Thyroid gland (tissue), 4 donors: Measurements from ENCODE around the gene MAGI2.

Source experiments
- POLR2A ChIP-seq, 2 donors: fragments of 450-650 bp; IDR thresholded peaks; one replicate each; pipeline ENCODE4 v1.6.1; 2017; ENCODE audit warnings: antibody characterized with exemption in 2 of 2, mild to moderate bottlenecking in 2 of 2, moderate library complexity in 1 of 2
- TF ChIP-seq, protein P1 (sequence below), 6 experiments: fragments of 200-600 bp in 3 of 6; fragments of 450-650 bp in 3 of 6; sonication (generic) in 3 of 6; IDR thresholded peaks; one replicate each; pipeline ENCODE4 v1.5.1; 2016 to 2019; ENCODE audit warnings: antibody characterized with exemption in 6 of 6, mild to moderate bottlenecking in 2 of 6, inconsistent platforms in 1 of 6, moderate library complexity in 1 of 6

DNA sequence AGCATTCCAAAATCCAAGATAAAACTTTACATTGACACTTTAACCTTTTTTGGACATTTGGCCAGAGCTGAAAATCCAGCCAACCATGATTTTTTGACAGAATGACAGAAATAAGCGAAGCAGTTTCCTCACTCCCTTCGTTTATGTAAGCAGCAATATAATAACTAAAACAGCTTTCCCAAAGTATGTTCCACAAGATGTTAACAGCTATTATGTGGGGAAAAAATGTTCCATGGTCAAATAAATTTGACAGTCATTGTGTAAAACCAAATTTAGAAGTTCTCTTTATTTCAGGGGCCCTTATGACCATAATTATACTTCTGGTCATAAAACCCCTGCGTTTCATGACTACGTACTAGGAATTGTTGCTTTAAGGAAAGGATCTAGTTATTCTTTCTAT is 416.5 kb downstream of the MAGI2 start:
- TF ChIP-seq, protein P1, sequence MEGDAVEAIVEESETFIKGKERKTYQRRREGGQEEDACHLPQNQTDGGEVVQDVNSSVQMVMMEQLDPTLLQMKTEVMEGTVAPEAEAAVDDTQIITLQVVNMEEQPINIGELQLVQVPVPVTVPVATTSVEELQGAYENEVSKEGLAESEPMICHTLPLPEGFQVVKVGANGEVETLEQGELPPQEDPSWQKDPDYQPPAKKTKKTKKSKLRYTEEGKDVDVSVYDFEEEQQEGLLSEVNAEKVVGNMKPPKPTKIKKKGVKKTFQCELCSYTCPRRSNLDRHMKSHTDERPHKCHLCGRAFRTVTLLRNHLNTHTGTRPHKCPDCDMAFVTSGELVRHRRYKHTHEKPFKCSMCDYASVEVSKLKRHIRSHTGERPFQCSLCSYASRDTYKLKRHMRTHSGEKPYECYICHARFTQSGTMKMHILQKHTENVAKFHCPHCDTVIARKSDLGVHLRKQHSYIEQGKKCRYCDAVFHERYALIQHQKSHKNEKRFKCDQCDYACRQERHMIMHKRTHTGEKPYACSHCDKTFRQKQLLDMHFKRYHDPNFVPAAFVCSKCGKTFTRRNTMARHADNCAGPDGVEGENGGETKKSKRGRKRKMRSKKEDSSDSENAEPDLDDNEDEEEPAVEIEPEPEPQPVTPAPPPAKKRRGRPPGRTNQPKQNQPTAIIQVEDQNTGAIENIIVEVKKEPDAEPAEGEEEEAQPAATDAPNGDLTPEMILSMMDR (IDR thresholded peaks at IDR 0.05), result no peak
- no peak for TF ChIP-seq POLR2A (IDR thresholded peaks at IDR 0.05)
